Germinal center (tissue), 1 donor: Measurements from ENCODE around the gene CD7.

Source experiments
- DNase-seq: peaks from one replicate; pipeline ENCODE4 v3.0.0; 2012; ENCODE audit warnings: mixed read lengths, low spot score

Gene CD7

GRCh38 chr17:82314012-82314726 lies 3.2 kb downstream of the CD7 start:
- no peak for DNase-seq

- DNase-seq, result no peak
Measured at GRCh38 chr17:82313195-82314011, 4.0 kb downstream of the CD7 start.

- no peak for DNase-seq
Measured at GRCh38 chr17:82311971-82312370, 5.4 kb downstream of the CD7 start.

GRCh38 chr17:82310877-82311276 lies 6.5 kb downstream of the CD7 start:
- no peak for DNase-seq

- DNase-seq, result no peak
Measured at GRCh38 chr17:82309656-82310570, 7.5 kb downstream of the CD7 start.

- no peak for DNase-seq
Measured at GRCh38 chr17:82305727-82306300, 11.6 kb downstream of the CD7 start.

- DNase-seq, result no peak
Measured at GRCh38 chr17:82304826-82305726, 12.3 kb downstream of the CD7 start.

- no peak for DNase-seq
Measured at GRCh38 chr17:82303944-82304808, 13.2 kb downstream of the CD7 start.

GRCh38 chr17:82302991-82303943 lies 14.1 kb downstream of the CD7 start:
- DNase-seq, result no peak

GRCh38 chr17:82302568-82302963 lies 14.8 kb downstream of the CD7 start:
- DNase-seq, result no peak

GRCh38 chr17:82301916-82302567 lies 15.4 kb downstream of the CD7 start:
- no peak for DNase-seq

- no peak for DNase-seq
Measured at GRCh38 chr17:82301300-82301915, 16.0 kb downstream of the CD7 start.

- DNase-seq, result peak; percentile 73
Measured at GRCh38 chr17:82300707-82301270, 16.6 kb downstream of the CD7 start.

- DNase-seq, result no peak
Measured at GRCh38 chr17:82300228-82300627, 17.2 kb downstream of the CD7 start.

GRCh38 chr17:82299452-82299851 lies 18.0 kb downstream of the CD7 start:
- no peak for DNase-seq

- no peak for DNase-seq
Measured at GRCh38 chr17:82298538-82299421, 18.6 kb downstream of the CD7 start.
